PFSK-1 (cell line): ENCODE results near the gene HEBP1.

Experiments used
- SIN3A ChIP-seq: IDR thresholded peaks from 2 replicates; pipeline ENCODE4 v1.6.1; 2012; ENCODE audit warnings: mild to moderate bottlenecking, low read length, moderate library complexity, borderline replicate concordance; ENCODE audit not compliant: insufficient read depth
- TAF1 ChIP-seq: IDR thresholded peaks from 2 replicates; pipeline ENCODE4 v1.6.1; 2012; ENCODE audit warnings: low read length, control low read depth, borderline replicate concordance; ENCODE audit not compliant: insufficient read depth
- TF ChIP-seq, protein P1 (sequence below), 2 experiments: IDR thresholded peaks; 2 replicates each; pipeline versions ENCODE4 v1.6.1 to v1.8.0; 2011 to 2012; ENCODE audit warnings: low read depth in 2 of 2, low read length in 2 of 2, control low read depth in 1 of 2, inconsistent platforms in 1 of 2, mild to moderate bottlenecking in 1 of 2, moderate library complexity in 1 of 2; ENCODE audit not compliant: insufficient read depth in 1 of 2

DNA sequence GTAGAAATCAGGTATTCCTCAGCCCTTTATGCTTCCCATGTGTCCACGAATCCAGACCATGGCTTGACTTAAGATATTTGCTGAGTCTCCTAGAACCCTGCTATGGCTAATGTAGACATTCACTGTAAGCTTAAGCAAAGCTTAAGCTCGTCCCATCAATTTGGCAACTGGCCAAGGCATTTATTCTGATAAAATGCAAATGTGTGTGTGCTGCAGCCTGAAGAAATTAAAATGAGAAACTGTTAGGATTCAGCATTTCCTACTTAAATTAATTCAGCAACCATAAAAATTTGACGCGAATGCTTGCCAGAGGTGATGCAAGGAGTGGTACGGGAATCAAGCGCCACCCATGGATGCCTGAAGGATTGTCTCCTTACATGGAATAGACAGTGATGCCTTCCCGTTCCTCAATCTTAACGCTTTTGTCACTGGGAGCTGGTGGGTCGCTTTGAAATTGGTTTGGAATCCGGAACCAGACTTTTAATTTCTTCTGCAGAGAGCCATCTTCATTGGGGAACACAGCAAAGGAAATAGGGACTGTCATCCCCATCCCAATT lies 13.2 kb downstream of the HEBP1 start:
- TF ChIP-seq TAF1, result no peak
- TF ChIP-seq, protein P1, sequence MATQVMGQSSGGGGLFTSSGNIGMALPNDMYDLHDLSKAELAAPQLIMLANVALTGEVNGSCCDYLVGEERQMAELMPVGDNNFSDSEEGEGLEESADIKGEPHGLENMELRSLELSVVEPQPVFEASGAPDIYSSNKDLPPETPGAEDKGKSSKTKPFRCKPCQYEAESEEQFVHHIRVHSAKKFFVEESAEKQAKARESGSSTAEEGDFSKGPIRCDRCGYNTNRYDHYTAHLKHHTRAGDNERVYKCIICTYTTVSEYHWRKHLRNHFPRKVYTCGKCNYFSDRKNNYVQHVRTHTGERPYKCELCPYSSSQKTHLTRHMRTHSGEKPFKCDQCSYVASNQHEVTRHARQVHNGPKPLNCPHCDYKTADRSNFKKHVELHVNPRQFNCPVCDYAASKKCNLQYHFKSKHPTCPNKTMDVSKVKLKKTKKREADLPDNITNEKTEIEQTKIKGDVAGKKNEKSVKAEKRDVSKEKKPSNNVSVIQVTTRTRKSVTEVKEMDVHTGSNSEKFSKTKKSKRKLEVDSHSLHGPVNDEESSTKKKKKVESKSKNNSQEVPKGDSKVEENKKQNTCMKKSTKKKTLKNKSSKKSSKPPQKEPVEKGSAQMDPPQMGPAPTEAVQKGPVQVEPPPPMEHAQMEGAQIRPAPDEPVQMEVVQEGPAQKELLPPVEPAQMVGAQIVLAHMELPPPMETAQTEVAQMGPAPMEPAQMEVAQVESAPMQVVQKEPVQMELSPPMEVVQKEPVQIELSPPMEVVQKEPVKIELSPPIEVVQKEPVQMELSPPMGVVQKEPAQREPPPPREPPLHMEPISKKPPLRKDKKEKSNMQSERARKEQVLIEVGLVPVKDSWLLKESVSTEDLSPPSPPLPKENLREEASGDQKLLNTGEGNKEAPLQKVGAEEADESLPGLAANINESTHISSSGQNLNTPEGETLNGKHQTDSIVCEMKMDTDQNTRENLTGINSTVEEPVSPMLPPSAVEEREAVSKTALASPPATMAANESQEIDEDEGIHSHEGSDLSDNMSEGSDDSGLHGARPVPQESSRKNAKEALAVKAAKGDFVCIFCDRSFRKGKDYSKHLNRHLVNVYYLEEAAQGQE (IDR thresholded peaks at IDR 0.05; ENCODE audit: insufficient read depth in 1 of 2, low read depth in 2 of 2, low read length in 2 of 2), result no peak
- no peak for TF ChIP-seq SIN3A
